Fibroblast of pulmonary artery (primary cell): ENCODE results near the gene EML4.

Experiments
- DNase-seq: peaks from one replicate; pipeline ENCODE4 v3.0.0-alpha.2; 2010; ENCODE audit warnings: low read depth
- H3K4me3 ChIP-seq: replicated peaks from 2 replicates; pipeline ENCODE4 v1.5.1; 2011; ENCODE audit warnings: low read depth, mild to moderate bottlenecking, control low read depth, low read length, moderate library complexity
- TF ChIP-seq, protein P1 (sequence below): IDR thresholded peaks from 2 replicates; pipeline ENCODE4 v1.5.1; 2011; ENCODE audit warnings: mild to moderate bottlenecking, control low read depth, low read length, inconsistent platforms; ENCODE audit errors: missing control alignments

The EML4 gene

DNA sequence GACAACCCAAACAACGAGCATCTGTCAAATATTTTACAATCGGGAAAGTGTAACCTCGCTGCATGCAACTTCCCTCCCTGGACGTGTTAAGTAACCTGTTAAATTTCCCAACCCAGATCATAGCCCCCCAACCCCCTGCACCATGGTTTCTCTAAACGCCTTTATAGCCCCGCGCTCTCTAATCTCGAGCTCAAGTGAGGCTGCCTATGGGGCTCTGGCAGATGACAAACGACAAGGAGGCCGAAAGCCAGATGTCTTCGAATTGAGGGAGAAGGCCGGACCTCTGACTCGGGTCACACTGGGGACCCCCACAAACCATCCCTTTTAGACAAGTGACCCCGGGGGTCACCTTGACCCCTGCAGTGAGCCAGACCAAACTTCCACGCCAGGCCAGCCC is 191.3 kb downstream of the EML4 start:
- no peak for DNase-seq
- H3K4me3 ChIP-seq = peak overlapping the region; percentile 97
- TF ChIP-seq, protein P1, sequence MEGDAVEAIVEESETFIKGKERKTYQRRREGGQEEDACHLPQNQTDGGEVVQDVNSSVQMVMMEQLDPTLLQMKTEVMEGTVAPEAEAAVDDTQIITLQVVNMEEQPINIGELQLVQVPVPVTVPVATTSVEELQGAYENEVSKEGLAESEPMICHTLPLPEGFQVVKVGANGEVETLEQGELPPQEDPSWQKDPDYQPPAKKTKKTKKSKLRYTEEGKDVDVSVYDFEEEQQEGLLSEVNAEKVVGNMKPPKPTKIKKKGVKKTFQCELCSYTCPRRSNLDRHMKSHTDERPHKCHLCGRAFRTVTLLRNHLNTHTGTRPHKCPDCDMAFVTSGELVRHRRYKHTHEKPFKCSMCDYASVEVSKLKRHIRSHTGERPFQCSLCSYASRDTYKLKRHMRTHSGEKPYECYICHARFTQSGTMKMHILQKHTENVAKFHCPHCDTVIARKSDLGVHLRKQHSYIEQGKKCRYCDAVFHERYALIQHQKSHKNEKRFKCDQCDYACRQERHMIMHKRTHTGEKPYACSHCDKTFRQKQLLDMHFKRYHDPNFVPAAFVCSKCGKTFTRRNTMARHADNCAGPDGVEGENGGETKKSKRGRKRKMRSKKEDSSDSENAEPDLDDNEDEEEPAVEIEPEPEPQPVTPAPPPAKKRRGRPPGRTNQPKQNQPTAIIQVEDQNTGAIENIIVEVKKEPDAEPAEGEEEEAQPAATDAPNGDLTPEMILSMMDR = no peak

DNA sequence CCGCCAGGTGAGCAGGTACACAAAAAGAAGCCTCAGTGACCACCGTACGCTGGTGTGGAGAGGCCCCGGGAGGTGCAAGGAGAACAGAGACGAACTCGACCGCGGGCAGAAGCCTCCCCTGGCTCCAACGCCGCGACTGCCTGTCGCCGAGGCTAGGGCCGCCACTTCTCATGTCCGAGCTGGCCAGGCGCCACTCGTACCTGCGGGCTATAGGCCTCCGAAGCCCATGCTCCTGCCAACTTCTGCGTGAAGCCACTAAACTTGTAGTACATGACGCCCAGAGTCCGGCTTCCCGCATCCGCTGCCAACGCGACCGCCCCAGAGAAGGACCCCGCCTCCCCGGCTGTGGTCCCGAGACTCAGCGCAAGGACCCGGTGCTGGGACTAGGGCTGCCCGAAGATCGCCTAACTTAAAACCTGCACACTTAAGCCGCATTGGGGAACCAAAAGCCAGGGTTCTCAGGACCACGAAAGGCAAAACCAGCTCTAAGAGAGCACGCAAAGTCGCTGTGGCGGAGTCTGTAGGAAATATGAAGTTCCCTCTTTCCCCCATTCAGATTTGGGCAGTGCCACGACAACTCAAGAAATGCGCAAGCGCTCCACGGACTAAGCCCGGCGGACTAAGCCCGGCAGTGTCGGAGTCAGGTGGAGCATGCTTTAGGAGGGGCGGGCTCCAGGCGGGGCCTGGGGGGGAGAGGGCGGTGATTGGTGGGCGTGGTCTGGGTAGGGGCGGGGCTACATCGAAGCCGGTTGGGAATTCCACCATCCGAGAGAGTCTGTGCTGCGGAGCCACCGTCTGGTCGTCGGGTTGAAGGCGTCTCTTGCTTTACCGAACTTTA is 192.0 kb downstream of the EML4 start, which contains the start of gene COX7A2L:
TSS of gene COX7A2L (minus strand) at position 328 of the 838 bp plus-strand sequence. CDS start at position 272, 56 bp downstream.
- peak within 1 kb of the TSS; percentile 97 for H3K4me3 ChIP-seq
- TF ChIP-seq, protein P1 = peak; percentile 36
- DNase-seq = peak; percentile 98

DNA sequence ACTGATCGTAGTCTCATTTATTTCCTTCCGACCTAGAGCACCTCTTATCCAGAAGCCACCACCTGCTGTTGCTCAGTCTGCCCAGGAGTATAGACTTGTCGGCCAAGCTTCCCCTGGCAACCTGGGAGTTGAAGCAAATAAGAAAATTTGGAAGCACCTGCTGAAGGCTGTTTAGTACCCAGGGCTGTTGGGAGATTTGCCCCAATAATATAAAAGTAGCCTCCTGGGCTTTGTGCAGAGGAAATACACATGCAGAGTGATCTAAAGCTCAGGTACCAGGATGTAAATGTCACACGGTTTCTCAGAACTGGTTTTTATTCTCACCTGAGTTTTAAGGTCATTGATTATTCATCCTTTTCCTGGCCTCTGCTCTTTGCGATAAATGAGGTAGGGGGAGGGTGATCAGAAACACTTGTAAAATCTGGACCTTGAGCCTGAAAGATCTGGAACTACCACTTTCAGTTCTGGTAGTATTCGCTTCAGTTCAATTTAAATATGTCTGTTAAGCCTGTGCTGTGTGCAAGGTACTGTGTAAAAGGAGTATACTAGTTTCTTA is 192.7 kb downstream of the EML4 start:
- DNase-seq = no peak
- TF ChIP-seq, protein P1 = no peak
- peak overlapping the region; percentile 36 for H3K4me3 ChIP-seq

DNA sequence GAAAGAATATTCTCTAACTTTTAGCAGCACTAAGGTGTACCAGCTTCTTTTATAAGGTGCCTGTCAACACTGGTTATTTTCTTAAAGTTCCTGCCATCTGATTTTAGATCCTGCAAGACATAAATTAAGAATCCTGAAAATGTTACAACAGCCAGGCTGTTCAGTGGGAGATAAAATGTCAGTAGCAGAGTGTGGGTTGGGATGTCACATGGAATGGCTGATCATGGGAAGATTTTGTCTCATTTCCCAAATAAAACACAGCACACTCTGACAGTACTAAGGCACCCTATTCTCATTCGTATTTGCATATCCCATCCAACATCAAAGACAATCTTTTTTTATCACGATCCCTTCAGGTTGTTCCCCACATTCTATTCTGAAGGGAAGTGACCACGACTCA is 194.3 kb downstream of the EML4 start:
- no peak overlapping the region for H3K4me3 ChIP-seq
- DNase-seq = no peak
- TF ChIP-seq, protein P1 = no peak

DNA sequence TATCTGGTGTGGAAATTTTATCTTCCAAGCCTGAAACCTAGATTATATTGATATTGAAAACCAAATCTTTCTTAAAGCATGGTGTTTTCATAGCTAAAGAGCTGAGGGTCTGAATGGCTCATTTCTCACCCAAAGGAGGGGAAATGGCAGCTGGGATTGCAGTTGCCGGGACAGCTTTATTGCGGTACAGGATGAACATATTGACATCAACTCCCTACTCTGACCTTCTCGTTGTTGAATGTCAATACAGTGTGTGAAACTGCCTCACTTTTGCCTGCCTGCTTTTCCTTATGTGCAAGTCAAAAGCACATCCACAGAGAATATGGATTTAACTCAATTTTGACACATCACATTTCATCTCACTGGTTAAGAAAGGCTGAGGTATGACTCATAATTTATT is 195.5 kb downstream of the EML4 start:
- TF ChIP-seq, protein P1 = no peak
- H3K4me3 ChIP-seq = no peak overlapping the region
- DNase-seq = no peak

DNA sequence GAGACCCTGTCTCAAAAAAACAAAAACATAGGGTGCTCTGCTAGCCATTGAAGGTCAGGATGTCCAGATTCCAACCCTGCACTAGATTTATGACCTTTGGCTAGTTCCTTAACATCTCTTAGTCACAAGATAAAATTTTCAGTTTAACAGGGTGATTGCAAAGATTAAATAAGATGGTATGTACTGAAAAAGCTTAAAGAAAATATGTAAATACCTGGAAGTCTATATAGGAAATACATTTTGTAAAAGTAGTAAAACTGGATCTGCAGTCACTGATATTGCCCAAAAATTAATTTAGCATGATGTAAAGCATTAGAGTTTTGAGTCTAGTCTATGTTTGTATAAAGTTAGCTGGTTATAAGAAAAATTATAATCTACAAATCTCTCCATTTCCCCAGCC is 197.3 kb downstream of the EML4 start:
- DNase-seq = no peak
- H3K4me3 ChIP-seq = no peak overlapping the region
- TF ChIP-seq, protein P1 = no peak
